T-helper 1 cell treated with Interleukin-12 subunit alpha and Interleukin-12 subunit beta and Interleukin-4 antibody, amounts not matched to agents 30 μg/mL and 1 μg/mL, for 36 hours (primary cell): ENCODE measurements around the gene NCSTN.
A peak's percentile ranks its signal among the peaks of the same experiment; 100 is the strongest.

Experiments used
- H3K27ac Mint-ChIP-seq: one replicate; pipeline ENCODE4 v1.8.0; 2021; ENCODE audit warnings: mild to moderate bottlenecking, mixed read lengths
- H3K27me3 Mint-ChIP-seq: one replicate; pipeline ENCODE4 v1.8.0; 2021; ENCODE audit warnings: low read depth, mixed read lengths
- H3K36me3 Mint-ChIP-seq: one replicate; pipeline ENCODE4 v1.8.0; 2021; ENCODE audit warnings: low read depth, mixed read lengths
- H3K4me1 Mint-ChIP-seq: one replicate; pipeline ENCODE4 v1.8.0; 2021; ENCODE audit warnings: low read depth, mixed read lengths
- H3K4me3 Mint-ChIP-seq: one replicate; pipeline ENCODE4 v1.8.0; 2021; ENCODE audit warnings: mild to moderate bottlenecking, moderate library complexity, mixed read lengths
- H3K9me3 Mint-ChIP-seq: one replicate; pipeline ENCODE4 v1.8.0; 2021; ENCODE audit warnings: mixed read lengths

The NCSTN gene

GRCh38 chr1:160338580-160338979 is 4.6 kb upstream of the NCSTN start:
- Mint-ChIP-seq H3K4me3 (no peak overlapping the region), H3K27ac (no peak overlapping the region), H3K9me3 (no peaks in the 10 kb centered on the region), H3K36me3 (peaks cover 42% of the 10 kb centered on the region), H3K27me3 (no peaks in the 10 kb centered on the region), H3K4me1 (peaks cover 33% of the 10 kb centered on the region)

GRCh38 chr1:160340146-160340545 is 3.0 kb upstream of the NCSTN start:
- Mint-ChIP-seq H3K4me3 (no peak overlapping the region), H3K27ac (no peak overlapping the region), H3K9me3 (no peaks in the 10 kb centered on the region), H3K36me3 (peaks cover 42% of the 10 kb centered on the region), H3K4me1 (peaks cover 39% of the 10 kb centered on the region), H3K27me3 (no peaks in the 10 kb centered on the region)

GRCh38 chr1:160340866-160341265 is 2.3 kb upstream of the NCSTN start:
- peaks cover 39% of the 10 kb centered on the region for H3K4me1 Mint-ChIP-seq
- H3K27ac Mint-ChIP-seq, result peak overlapping the region; percentile 17
- H3K27me3 Mint-ChIP-seq, result no peaks in the 10 kb centered on the region
- H3K4me3 Mint-ChIP-seq, result peak overlapping the region; percentile 1
- H3K36me3 Mint-ChIP-seq, result peaks cover 42% of the 10 kb centered on the region
- no peaks in the 10 kb centered on the region for H3K9me3 Mint-ChIP-seq

- Mint-ChIP-seq H3K4me3 (peak overlapping the region; percentile 100), H3K27me3 (no peaks in the 10 kb centered on the region), H3K27ac (peak overlapping the region; percentile 100), H3K4me1 (peaks cover 45% of the 10 kb centered on the region), H3K9me3 (no peaks in the 10 kb centered on the region), H3K36me3 (peaks cover 43% of the 10 kb centered on the region)
Measured at GRCh38 chr1:160342526-160342925, 657 bp upstream of the NCSTN start.

- Mint-ChIP-seq H3K9me3 (no peaks in the 10 kb centered on the region), H3K4me3 (peak overlapping the region; percentile 100), H3K36me3 (peaks cover 34% of the 10 kb centered on the region), H3K27ac (peak overlapping the region; percentile 100), H3K4me1 (peaks cover 36% of the 10 kb centered on the region), H3K27me3 (no peaks in the 10 kb centered on the region)
Measured at GRCh38 chr1:160344241-160344640, 1.1 kb downstream of the NCSTN start.

- Mint-ChIP-seq H3K27ac (no peak overlapping the region), H3K27me3 (no peaks in the 10 kb centered on the region), H3K36me3 (peaks cover 36% of the 10 kb centered on the region), H3K4me3 (peak overlapping the region; percentile 100), H3K9me3 (no peaks in the 10 kb centered on the region), H3K4me1 (peaks cover 38% of the 10 kb centered on the region)
Measured at GRCh38 chr1:160344936-160345335, 1.8 kb downstream of the NCSTN start.

GRCh38 chr1:160346463-160346862 is 3.3 kb downstream of the NCSTN start:
- no peak overlapping the region for H3K27ac Mint-ChIP-seq
- H3K9me3 Mint-ChIP-seq, result no peaks in the 10 kb centered on the region
- peaks cover 31% of the 10 kb centered on the region for H3K4me1 Mint-ChIP-seq
- H3K27me3 Mint-ChIP-seq, result no peaks in the 10 kb centered on the region
- H3K4me3 Mint-ChIP-seq, result no peak overlapping the region
- H3K36me3 Mint-ChIP-seq, result peaks cover 41% of the 10 kb centered on the region

GRCh38 chr1:160346958-160347357 is 3.8 kb downstream of the NCSTN start:
- no peaks in the 10 kb centered on the region for H3K27me3 Mint-ChIP-seq
- H3K36me3 Mint-ChIP-seq, result peaks cover 44% of the 10 kb centered on the region
- no peak overlapping the region for H3K4me3 Mint-ChIP-seq
- H3K27ac Mint-ChIP-seq, result no peak overlapping the region
- H3K9me3 Mint-ChIP-seq, result no peaks in the 10 kb centered on the region
- H3K4me1 Mint-ChIP-seq, result peaks cover 26% of the 10 kb centered on the region

- Mint-ChIP-seq H3K4me1 (peaks cover 10% of the 10 kb centered on the region), H3K4me3 (no peak overlapping the region), H3K27ac (no peak overlapping the region), H3K27me3 (no peaks in the 10 kb centered on the region), H3K9me3 (no peaks in the 10 kb centered on the region), H3K36me3 (peaks cover 58% of the 10 kb centered on the region)
Measured at GRCh38 chr1:160351629-160352028, 8.4 kb downstream of the NCSTN start.

GRCh38 chr1:160352555-160352954 is 9.4 kb downstream of the NCSTN start:
- no peaks in the 10 kb centered on the region for H3K9me3 Mint-ChIP-seq
- no peak overlapping the region for H3K27ac Mint-ChIP-seq
- H3K4me1 Mint-ChIP-seq, result peaks cover 4% of the 10 kb centered on the region
- H3K4me3 Mint-ChIP-seq, result no peak overlapping the region
- no peaks in the 10 kb centered on the region for H3K27me3 Mint-ChIP-seq
- peaks cover 57% of the 10 kb centered on the region for H3K36me3 Mint-ChIP-seq

GRCh38 chr1:160353223-160353622 is 10.0 kb downstream of the NCSTN start:
- Mint-ChIP-seq H3K27me3 (no peaks in the 10 kb centered on the region), H3K27ac (no peak overlapping the region), H3K4me1 (peaks cover 4% of the 10 kb centered on the region), H3K36me3 (peaks cover 60% of the 10 kb centered on the region), H3K4me3 (no peak overlapping the region), H3K9me3 (no peaks in the 10 kb centered on the region)

- peaks cover 4% of the 10 kb centered on the region for H3K4me1 Mint-ChIP-seq
- peaks cover 64% of the 10 kb centered on the region for H3K36me3 Mint-ChIP-seq
- H3K27ac Mint-ChIP-seq, result no peak overlapping the region
- no peaks in the 10 kb centered on the region for H3K9me3 Mint-ChIP-seq
- H3K27me3 Mint-ChIP-seq, result no peaks in the 10 kb centered on the region
- no peak overlapping the region for H3K4me3 Mint-ChIP-seq
Measured at GRCh38 chr1:160354388-160354985, 11.3 kb downstream of the NCSTN start.

GRCh38 chr1:160357286-160358002 is 14.3 kb downstream of the NCSTN start:
- Mint-ChIP-seq H3K9me3 (no peaks in the 10 kb centered on the region), H3K4me3 (no peak overlapping the region)

GRCh38 chr1:160358073-160358472 is 14.9 kb downstream of the NCSTN start:
- Mint-ChIP-seq H3K36me3 (peaks cover 49% of the 10 kb centered on the region), H3K27ac (no peak overlapping the region), H3K27me3 (no peaks in the 10 kb centered on the region), H3K9me3 (no peaks in the 10 kb centered on the region), H3K4me1 (no peaks in the 10 kb centered on the region), H3K4me3 (no peak overlapping the region)

More at GRCh38 chr1:160357286-160358002, 14.3 kb downstream of the NCSTN start:
- Mint-ChIP-seq H3K27ac (no peak overlapping the region), H3K36me3 (peaks cover 54% of the 10 kb centered on the region), H3K27me3 (no peaks in the 10 kb centered on the region), H3K4me1 (no peaks in the 10 kb centered on the region)

GRCh38 chr1:160359559-160360226 is 16.5 kb downstream of the NCSTN start:
- no peaks in the 10 kb centered on the region for H3K4me1 Mint-ChIP-seq
- H3K36me3 Mint-ChIP-seq, result peaks cover 38% of the 10 kb centered on the region
- H3K27ac Mint-ChIP-seq, result no peak overlapping the region
- no peaks in the 10 kb centered on the region for H3K27me3 Mint-ChIP-seq
- no peak overlapping the region for H3K4me3 Mint-ChIP-seq
- no peaks in the 10 kb centered on the region for H3K9me3 Mint-ChIP-seq
